ENCODE results near the gene RABEP1. TPM values are rescaled to one million over a fixed set of nuclear protein-coding genes. Genes with fewer than 3 reads are reported as not detected.

Gene RABEP1
- total and polyA plus RNA-seq, 9 of the 15 experiments (the other 6 are each of a cell fraction or from before 2014, with no cell fraction given): 8.2 to 38.9 (median 30.3) TPM

- TF ChIP-seq NR0B1 (IDR thresholded peaks at IDR 0.05; ENCODE audit: partially characterized antibody): no peak
- no peak for TF ChIP-seq RBFOX2 (IDR thresholded peaks at IDR 0.05; ENCODE audit: low read depth, low read length)
Observed at GRCh38 chr17:5355421-5356129, 73.5 kb downstream of the RABEP1 start (continued).

GRCh38 chr17:5361426-5361825, 79.3 kb downstream of the RABEP1 start:
- DNase-seq (ENCODE audit: extremely low read depth in 1 of 4, low spot score in 3 of 4) (no peak), FAIRE-seq (no peak), ATAC-seq (no peak)
- no peaks in the 10 kb centered on the region for H3K79me2 ChIP-seq (ENCODE audit: control insufficient read depth, insufficient read depth, low read length)
- ChIA-PET CTCF (ENCODE audit: low intra/inter-chr PET ratio) (no interaction called here), POLR2A (interaction anchor here (1.0 kb wide), 1 partner anchor 24 kb away, joined by 3 read pairs; no protein-coding TSS in a partner anchor)
- TF ChIP-seq ZHX1 (conservative IDR thresholded peaks at IDR 0.05; ENCODE audit: low read length): no peak
- no peak for TF ChIP-seq ZNF586 (CRISPR knock-in tag; conservative IDR thresholded peaks at IDR 0.05)
- TF ChIP-seq CREM (IDR thresholded peaks at IDR 0.05; ENCODE audit: low read depth): no peak
- no peak for TF ChIP-seq SPI1 (IDR thresholded peaks at IDR 0.05; ENCODE audit: borderline replicate concordance, low read depth, low read length)
- TF ChIP-seq BCOR (IDR thresholded peaks at IDR 0.05): no peak
- no peak for TF ChIP-seq ZBTB9 (CRISPR knock-in tag; IDR thresholded peaks at IDR 0.05)
- H3K27ac ChIP-seq (ENCODE audit: extremely low read depth, low read depth, low read length): no peak overlapping the region
- 86% methylated on average over 4 of the region's 9 CpGs for WGBS (ENCODE audit: insufficient coverage, low coverage, missing lambda C conversion rate)
- in situ Hi-C loops (cut with MboI) (no loop called here), intact Hi-C loops (cut with micrococcal nuclease) (no loop called here)
- no peak overlapping the region for H2AFZ ChIP-seq (ENCODE audit: low read depth, low read length)
- H3K36me3 ChIP-seq (ENCODE audit: control insufficient read depth, insufficient read depth, low read length): peaks cover 53% of the 10 kb centered on the region; the same call in 2 of the 3 replicates
- no peaks in the 10 kb centered on the region for H3K9me1 ChIP-seq (ENCODE audit: control insufficient read depth, insufficient read depth, low read length)
- no peak overlapping the region for H3K9ac ChIP-seq (ENCODE audit: insufficient read depth in 1 of 2, low read depth in 2 of 2, low read length in 2 of 2)
- BruUV-seq (replicated peaks): no TSS peak
- no peaks in the 10 kb centered on the region for H3K9me3 ChIP-seq (replicated peaks; ENCODE audit: control insufficient read depth, insufficient read depth, low read depth, low read length)
- H3K27me3 ChIP-seq (ENCODE audit: control insufficient read depth in 2 of 2, insufficient read depth in 2 of 2, low read length in 2 of 2): no peaks in the 10 kb centered on the region
- H3K4me3 ChIP-seq: no peak overlapping the region
- no peaks in the 10 kb centered on the region for H4K20me1 ChIP-seq (replicated peaks; ENCODE audit: control insufficient read depth, insufficient read depth, low read length)
- H3K4me1 ChIP-seq (replicated peaks in 1 of 2; ENCODE audit: control insufficient read depth in 2 of 2, insufficient read depth in 2 of 2, low read length in 2 of 2): no peaks in the 10 kb centered on the region
- H3K4me2 ChIP-seq (ENCODE audit: insufficient read depth, low read length): no peak overlapping the region

Measured in K562 (cell line).